WTC11 (cell line): ENCODE measurements around the gene CRYBB1. TPM values are rescaled to one million over a fixed set of nuclear protein-coding genes. Genes with fewer than 3 reads are reported as not detected.
A peak's percentile ranks its signal among the peaks of the same experiment; 100 is the strongest.

ENCODE experiments used
- ATAC-seq: fragments of 200-7000 bp; cut with Tn5 transposase; 2 replicates; pipeline ENCODE4 v1.10.0; 2021; ENCODE audit warnings: mild to moderate bottlenecking, moderate library complexity
- CTCF ChIA-PET: fragments of 300-600 bp; sonication (Branson Sonifier 250); formaldehyde crosslinking; loops from one replicate; lab custom pipeline; 2021; ENCODE audit warnings: antibody characterized with exemption; lab: Charles Lee
- POLR2A ChIA-PET: fragments of 350-600 bp; sonication (Branson Sonifier 250); formaldehyde crosslinking; loops from one replicate; lab custom pipeline; 2021; ENCODE audit warnings: antibody characterized with exemption; lab: Charles Lee
- DNase-seq: peaks from one replicate; pipeline ENCODE4 v3.0.0; 2021; ENCODE audit warnings: low spot score
- H3K27ac Mint-ChIP-seq: 2 replicates; pipeline ENCODE4 v1.8.0; 2021; ENCODE audit warnings: mixed read lengths
- H3K27me3 Mint-ChIP-seq: 2 replicates; pipeline ENCODE4 v1.8.0; 2021; ENCODE audit warnings: low read depth, mild to moderate bottlenecking, moderate library complexity, mixed read lengths
- H3K36me3 Mint-ChIP-seq: 2 replicates; pipeline ENCODE4 v1.8.0; 2021; ENCODE audit warnings: mixed read lengths
- H3K4me1 Mint-ChIP-seq: 2 replicates; pipeline ENCODE4 v1.8.0; 2022; ENCODE audit warnings: mixed read lengths
- H3K4me3 Mint-ChIP-seq: 2 replicates; pipeline ENCODE4 v1.8.0; 2021; ENCODE audit warnings: mild to moderate bottlenecking, moderate library complexity, mixed read lengths
- H3K9me3 Mint-ChIP-seq: 2 replicates; pipeline ENCODE4 v1.8.0; 2021; ENCODE audit warnings: mixed read lengths
- ATF1 ChIP-seq: sonication (generic); formaldehyde crosslinking; IDR thresholded peaks from 2 replicates; pipeline ENCODE4 v1.8.1; 2023; ENCODE audit warnings: mild to moderate bottlenecking, moderate library complexity, missing genetic modification reagents
- CBFB ChIP-seq: sonication (generic); formaldehyde crosslinking; IDR thresholded peaks from 2 replicates; pipeline ENCODE4 v1.8.1; 2022; ENCODE audit warnings: mild to moderate bottlenecking, low read depth, missing genetic modification reagents
- GTF2I ChIP-seq: fragments of 250-450 bp; sonication (Bioruptor Pico); conservative IDR thresholded peaks from 2 replicates; pipeline ENCODE4 v1.4.0; 2021; ENCODE audit warnings: mild to moderate bottlenecking
- JUN ChIP-seq: sonication (generic); formaldehyde crosslinking; IDR thresholded peaks from 2 replicates; pipeline ENCODE4 v1.8.0; 2023; ENCODE audit warnings: mild to moderate bottlenecking, missing genetic modification reagents
- KAT7 ChIP-seq: sonication (generic); formaldehyde crosslinking; IDR thresholded peaks from 2 replicates; pipeline ENCODE4 v1.8.1; 2023; ENCODE audit warnings: missing genetic modification reagents, mild to moderate bottlenecking, borderline replicate concordance
- MXD4 ChIP-seq: fragments of 250-450 bp; sonication (Bioruptor Pico); IDR thresholded peaks from 2 replicates; pipeline ENCODE4 v1.8.0; 2021; ENCODE audit warnings: mild to moderate bottlenecking, moderate library complexity, borderline replicate concordance
- NFE2L1 ChIP-seq: sonication (generic); formaldehyde crosslinking; IDR thresholded peaks from 2 replicates; pipeline ENCODE4 v1.8.1; 2023; ENCODE audit warnings: missing genetic modification reagents
- NR3C1 ChIP-seq: sonication (generic); formaldehyde crosslinking; conservative IDR thresholded peaks from 2 replicates; pipeline ENCODE4 v1.8.1; 2023; ENCODE audit warnings: low read depth, mild to moderate bottlenecking, missing genetic modification reagents
- SOX15 ChIP-seq: fragments of 250-450 bp; sonication (Bioruptor Pico); IDR thresholded peaks from 2 replicates; pipeline ENCODE4 v1.9.0; 2021; ENCODE audit warnings: mild to moderate bottlenecking
- TP53 ChIP-seq: sonication (generic); formaldehyde crosslinking; IDR thresholded peaks from 2 replicates; pipeline ENCODE4 v1.8.1; 2023; ENCODE audit warnings: mild to moderate bottlenecking, missing genetic modification reagents
- ZNF121 ChIP-seq: sonication (generic); formaldehyde crosslinking; IDR thresholded peaks from 2 replicates; pipeline ENCODE4 v1.8.0; 2023; ENCODE audit warnings: missing genetic modification reagents
- total RNA-seq: library from RNA; stranded (reverse); gene quantifications from 3 replicates; pipeline ENCODE4 v1.2.3, GENCODE V29; 2021
- TF ChIP-seq, protein P1 (sequence below): sonication (generic); formaldehyde crosslinking; IDR thresholded peaks from 2 replicates; pipeline ENCODE4 v1.8.0; 2023; ENCODE audit warnings: missing genetic modification reagents
- TF ChIP-seq, protein P2 (sequence below): sonication (generic); formaldehyde crosslinking; IDR thresholded peaks from 2 replicates; pipeline ENCODE4 v1.8.0; 2023; ENCODE audit warnings: mild to moderate bottlenecking, missing genetic modification reagents
- TF ChIP-seq, protein P3 (sequence below): sonication (generic); formaldehyde crosslinking; conservative IDR thresholded peaks from 2 replicates; pipeline ENCODE4 v1.8.1; 2023; ENCODE audit warnings: mild to moderate bottlenecking, low read depth, missing genetic modification reagents, moderate library complexity
- TF ChIP-seq, protein P4 (sequence below): fragments of 250-450 bp; sonication (Bioruptor Pico); IDR thresholded peaks from 2 replicates; pipeline ENCODE4 v1.9.0; 2021; ENCODE audit warnings: mild to moderate bottlenecking, borderline replicate concordance
- TF ChIP-seq, protein P5 (sequence below): sonication (generic); formaldehyde crosslinking; IDR thresholded peaks from 2 replicates; pipeline ENCODE4 v1.8.1; 2022; ENCODE audit warnings: low read depth, missing genetic modification reagents, borderline replicate concordance

Gene CRYBB1
- total RNA-seq, 1 experiment from 2014 or later: 4.0 TPM

DNA sequence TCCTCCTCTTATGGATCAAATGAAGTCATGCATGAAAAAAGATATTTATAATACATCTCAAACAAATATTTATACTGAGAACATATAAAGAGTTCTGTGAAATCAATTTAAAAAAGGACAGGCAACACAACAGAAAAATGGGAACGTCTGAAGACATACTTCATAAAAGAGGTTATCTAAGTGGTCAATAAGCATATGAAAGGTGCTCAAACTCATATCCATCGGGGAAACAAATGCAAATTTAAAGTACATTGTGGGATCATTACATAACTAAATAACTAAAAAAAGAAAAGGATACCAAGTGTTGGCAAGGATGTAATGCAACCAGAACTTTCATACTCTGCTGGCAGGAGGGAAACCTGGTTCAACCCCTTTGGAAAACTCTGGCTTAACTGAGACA is 50.2 kb downstream of the CRYBB1 start:
- POLR2A ChIA-PET: interaction anchor here (0.5 kb wide), 1 partner anchor 24 kb away, joined by 3 read pairs; no protein-coding TSS in a partner anchor
- ATAC-seq: no peak
- peak overlapping the region; percentile 40 for H3K4me3 Mint-ChIP-seq
- no peak for DNase-seq
- TF ChIP-seq MXD4 (no peak), NFE2L1 (no peak), ZNF121 (CRISPR knock-in tag) (no peak), SOX15 (CRISPR knock-in tag) (no peak), CBFB (no peak), NR3C1 (no peak), GTF2I (CRISPR knock-in tag) (no peak), TP53 (CRISPR knock-in tag) (no peak), ATF1 (CRISPR knock-in tag) (no peak), JUN (CRISPR knock-in tag) (no peak), KAT7 (no peak)
- TF ChIP-seq, protein P1, sequence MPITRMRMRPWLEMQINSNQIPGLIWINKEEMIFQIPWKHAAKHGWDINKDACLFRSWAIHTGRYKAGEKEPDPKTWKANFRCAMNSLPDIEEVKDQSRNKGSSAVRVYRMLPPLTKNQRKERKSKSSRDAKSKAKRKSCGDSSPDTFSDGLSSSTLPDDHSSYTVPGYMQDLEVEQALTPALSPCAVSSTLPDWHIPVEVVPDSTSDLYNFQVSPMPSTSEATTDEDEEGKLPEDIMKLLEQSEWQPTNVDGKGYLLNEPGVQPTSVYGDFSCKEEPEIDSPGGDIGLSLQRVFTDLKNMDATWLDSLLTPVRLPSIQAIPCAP (CRISPR knock-in tag): no peak
- TF ChIP-seq, protein P2, sequence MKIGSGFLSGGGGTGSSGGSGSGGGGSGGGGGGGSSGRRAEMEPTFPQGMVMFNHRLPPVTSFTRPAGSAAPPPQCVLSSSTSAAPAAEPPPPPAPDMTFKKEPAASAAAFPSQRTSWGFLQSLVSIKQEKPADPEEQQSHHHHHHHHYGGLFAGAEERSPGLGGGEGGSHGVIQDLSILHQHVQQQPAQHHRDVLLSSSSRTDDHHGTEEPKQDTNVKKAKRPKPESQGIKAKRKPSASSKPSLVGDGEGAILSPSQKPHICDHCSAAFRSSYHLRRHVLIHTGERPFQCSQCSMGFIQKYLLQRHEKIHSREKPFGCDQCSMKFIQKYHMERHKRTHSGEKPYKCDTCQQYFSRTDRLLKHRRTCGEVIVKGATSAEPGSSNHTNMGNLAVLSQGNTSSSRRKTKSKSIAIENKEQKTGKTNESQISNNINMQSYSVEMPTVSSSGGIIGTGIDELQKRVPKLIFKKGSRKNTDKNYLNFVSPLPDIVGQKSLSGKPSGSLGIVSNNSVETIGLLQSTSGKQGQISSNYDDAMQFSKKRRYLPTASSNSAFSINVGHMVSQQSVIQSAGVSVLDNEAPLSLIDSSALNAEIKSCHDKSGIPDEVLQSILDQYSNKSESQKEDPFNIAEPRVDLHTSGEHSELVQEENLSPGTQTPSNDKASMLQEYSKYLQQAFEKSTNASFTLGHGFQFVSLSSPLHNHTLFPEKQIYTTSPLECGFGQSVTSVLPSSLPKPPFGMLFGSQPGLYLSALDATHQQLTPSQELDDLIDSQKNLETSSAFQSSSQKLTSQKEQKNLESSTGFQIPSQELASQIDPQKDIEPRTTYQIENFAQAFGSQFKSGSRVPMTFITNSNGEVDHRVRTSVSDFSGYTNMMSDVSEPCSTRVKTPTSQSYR: no peak
- TF ChIP-seq, protein P3, sequence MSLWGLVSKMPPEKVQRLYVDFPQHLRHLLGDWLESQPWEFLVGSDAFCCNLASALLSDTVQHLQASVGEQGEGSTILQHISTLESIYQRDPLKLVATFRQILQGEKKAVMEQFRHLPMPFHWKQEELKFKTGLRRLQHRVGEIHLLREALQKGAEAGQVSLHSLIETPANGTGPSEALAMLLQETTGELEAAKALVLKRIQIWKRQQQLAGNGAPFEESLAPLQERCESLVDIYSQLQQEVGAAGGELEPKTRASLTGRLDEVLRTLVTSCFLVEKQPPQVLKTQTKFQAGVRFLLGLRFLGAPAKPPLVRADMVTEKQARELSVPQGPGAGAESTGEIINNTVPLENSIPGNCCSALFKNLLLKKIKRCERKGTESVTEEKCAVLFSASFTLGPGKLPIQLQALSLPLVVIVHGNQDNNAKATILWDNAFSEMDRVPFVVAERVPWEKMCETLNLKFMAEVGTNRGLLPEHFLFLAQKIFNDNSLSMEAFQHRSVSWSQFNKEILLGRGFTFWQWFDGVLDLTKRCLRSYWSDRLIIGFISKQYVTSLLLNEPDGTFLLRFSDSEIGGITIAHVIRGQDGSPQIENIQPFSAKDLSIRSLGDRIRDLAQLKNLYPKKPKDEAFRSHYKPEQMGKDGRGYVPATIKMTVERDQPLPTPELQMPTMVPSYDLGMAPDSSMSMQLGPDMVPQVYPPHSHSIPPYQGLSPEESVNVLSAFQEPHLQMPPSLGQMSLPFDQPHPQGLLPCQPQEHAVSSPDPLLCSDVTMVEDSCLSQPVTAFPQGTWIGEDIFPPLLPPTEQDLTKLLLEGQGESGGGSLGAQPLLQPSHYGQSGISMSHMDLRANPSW (CRISPR knock-in tag): no peak
- TF ChIP-seq, protein P4, sequence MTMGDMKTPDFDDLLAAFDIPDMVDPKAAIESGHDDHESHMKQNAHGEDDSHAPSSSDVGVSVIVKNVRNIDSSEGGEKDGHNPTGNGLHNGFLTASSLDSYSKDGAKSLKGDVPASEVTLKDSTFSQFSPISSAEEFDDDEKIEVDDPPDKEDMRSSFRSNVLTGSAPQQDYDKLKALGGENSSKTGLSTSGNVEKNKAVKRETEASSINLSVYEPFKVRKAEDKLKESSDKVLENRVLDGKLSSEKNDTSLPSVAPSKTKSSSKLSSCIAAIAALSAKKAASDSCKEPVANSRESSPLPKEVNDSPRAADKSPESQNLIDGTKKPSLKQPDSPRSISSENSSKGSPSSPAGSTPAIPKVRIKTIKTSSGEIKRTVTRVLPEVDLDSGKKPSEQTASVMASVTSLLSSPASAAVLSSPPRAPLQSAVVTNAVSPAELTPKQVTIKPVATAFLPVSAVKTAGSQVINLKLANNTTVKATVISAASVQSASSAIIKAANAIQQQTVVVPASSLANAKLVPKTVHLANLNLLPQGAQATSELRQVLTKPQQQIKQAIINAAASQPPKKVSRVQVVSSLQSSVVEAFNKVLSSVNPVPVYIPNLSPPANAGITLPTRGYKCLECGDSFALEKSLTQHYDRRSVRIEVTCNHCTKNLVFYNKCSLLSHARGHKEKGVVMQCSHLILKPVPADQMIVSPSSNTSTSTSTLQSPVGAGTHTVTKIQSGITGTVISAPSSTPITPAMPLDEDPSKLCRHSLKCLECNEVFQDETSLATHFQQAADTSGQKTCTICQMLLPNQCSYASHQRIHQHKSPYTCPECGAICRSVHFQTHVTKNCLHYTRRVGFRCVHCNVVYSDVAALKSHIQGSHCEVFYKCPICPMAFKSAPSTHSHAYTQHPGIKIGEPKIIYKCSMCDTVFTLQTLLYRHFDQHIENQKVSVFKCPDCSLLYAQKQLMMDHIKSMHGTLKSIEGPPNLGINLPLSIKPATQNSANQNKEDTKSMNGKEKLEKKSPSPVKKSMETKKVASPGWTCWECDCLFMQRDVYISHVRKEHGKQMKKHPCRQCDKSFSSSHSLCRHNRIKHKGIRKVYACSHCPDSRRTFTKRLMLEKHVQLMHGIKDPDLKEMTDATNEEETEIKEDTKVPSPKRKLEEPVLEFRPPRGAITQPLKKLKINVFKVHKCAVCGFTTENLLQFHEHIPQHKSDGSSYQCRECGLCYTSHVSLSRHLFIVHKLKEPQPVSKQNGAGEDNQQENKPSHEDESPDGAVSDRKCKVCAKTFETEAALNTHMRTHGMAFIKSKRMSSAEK: no peak
- TF ChIP-seq, protein P5, sequence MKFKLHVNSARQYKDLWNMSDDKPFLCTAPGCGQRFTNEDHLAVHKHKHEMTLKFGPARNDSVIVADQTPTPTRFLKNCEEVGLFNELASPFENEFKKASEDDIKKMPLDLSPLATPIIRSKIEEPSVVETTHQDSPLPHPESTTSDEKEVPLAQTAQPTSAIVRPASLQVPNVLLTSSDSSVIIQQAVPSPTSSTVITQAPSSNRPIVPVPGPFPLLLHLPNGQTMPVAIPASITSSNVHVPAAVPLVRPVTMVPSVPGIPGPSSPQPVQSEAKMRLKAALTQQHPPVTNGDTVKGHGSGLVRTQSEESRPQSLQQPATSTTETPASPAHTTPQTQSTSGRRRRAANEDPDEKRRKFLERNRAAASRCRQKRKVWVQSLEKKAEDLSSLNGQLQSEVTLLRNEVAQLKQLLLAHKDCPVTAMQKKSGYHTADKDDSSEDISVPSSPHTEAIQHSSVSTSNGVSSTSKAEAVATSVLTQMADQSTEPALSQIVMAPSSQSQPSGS (CRISPR knock-in tag): no peak
- H3K4me1 Mint-ChIP-seq: peaks cover 86% of the 10 kb centered on the region
- peak overlapping the region; percentile 98 for H3K27ac Mint-ChIP-seq
- CTCF ChIA-PET: interaction anchor here (3.4 kb wide), 1 partner anchor 17 kb away, joined by 12 read pairs; no protein-coding TSS in a partner anchor
- H3K27me3 Mint-ChIP-seq: no peaks in the 10 kb centered on the region
- no peaks in the 10 kb centered on the region for H3K9me3 Mint-ChIP-seq
- peaks cover 6% of the 10 kb centered on the region for H3K36me3 Mint-ChIP-seq
